Fibroblast of lung (primary cell): ENCODE results near the gene COL26A1. TPM values are rescaled to one million over a fixed set of nuclear protein-coding genes. Genes with fewer than 3 reads are reported as not detected.

Experiments used
- DNase-seq, 2 donors: peaks; one replicate each; pipeline versions ENCODE4 v3.0.0 to v3.0.0-alpha.2; 2010; ENCODE audit warnings: low read depth in 2 of 2
- H2AFZ ChIP-seq: 2 replicates; pipeline ENCODE4 v1.5.1; 2012; ENCODE audit warnings: low read length, control low read depth, inconsistent platforms
- H3K27ac ChIP-seq: 2 replicates; pipeline ENCODE4 v1.5.1; 2011; ENCODE audit warnings: low read length, control low read depth; ENCODE audit not compliant: insufficient read depth
- H3K27me3 ChIP-seq: 2 replicates; pipeline ENCODE4 v1.5.1; 2011; ENCODE audit warnings: mild to moderate bottlenecking, low read length; ENCODE audit not compliant: control insufficient read depth, insufficient read depth
- H3K36me3 ChIP-seq: 2 replicates; pipeline ENCODE4 v1.5.1; 2011; ENCODE audit warnings: low read length; ENCODE audit not compliant: control insufficient read depth, insufficient read depth
- H3K4me1 ChIP-seq: 2 replicates; pipeline ENCODE4 v1.5.1; 2011; ENCODE audit warnings: low read length; ENCODE audit not compliant: control insufficient read depth, insufficient read depth; ENCODE audit errors: extremely low read depth
- H3K4me2 ChIP-seq: 2 replicates; pipeline ENCODE4 v1.5.1; 2011; ENCODE audit warnings: low read length, control low read depth; ENCODE audit not compliant: insufficient read depth; ENCODE audit errors: extremely low read depth
- H3K4me3 ChIP-seq, 4 experiments: fragments of 200-600 bp in 1 of 4; sonication (generic) in 1 of 4; replicated peaks in 1 of 4; 2 replicates each; pipeline ENCODE4 v1.5.1; 2011 to 2016; ENCODE audit warnings: low read length in 4 of 4, low read depth in 3 of 4, mild to moderate bottlenecking in 3 of 4, control low read depth in 2 of 4, inconsistent platforms in 1 of 4, mixed read lengths in 1 of 4; ENCODE audit not compliant: insufficient read depth in 1 of 4; ENCODE audit errors: control extremely low read depth in 1 of 4
- H3K79me2 ChIP-seq: 2 replicates; pipeline ENCODE4 v1.5.1; 2012; ENCODE audit warnings: mild to moderate bottlenecking, low read length, inconsistent platforms; ENCODE audit not compliant: control insufficient read depth, insufficient read depth
- H3K9ac ChIP-seq: 2 replicates; pipeline ENCODE4 v1.5.1; 2011; ENCODE audit warnings: mild to moderate bottlenecking, low read length, control low read depth; ENCODE audit not compliant: insufficient read depth
- H3K9me3 ChIP-seq: 2 replicates; pipeline ENCODE4 v1.5.1; 2012; ENCODE audit warnings: low read depth, low read length; ENCODE audit not compliant: control insufficient read depth, insufficient read depth
- H4K20me1 ChIP-seq: 2 replicates; pipeline ENCODE4 v1.5.1; 2011; ENCODE audit warnings: low read length; ENCODE audit not compliant: control insufficient read depth, insufficient read depth; ENCODE audit errors: extremely low read depth
- EZH2 ChIP-seq: IDR thresholded peaks from 2 replicates; pipeline ENCODE4 v1.5.1; 2012; ENCODE audit warnings: low read length, control low read depth, mild to moderate bottlenecking; ENCODE audit errors: missing control alignments
- polyA plus RNA-seq, 2 donors: library from polyadenylated mRNA; depleted of rRNA in 1 of 2; stranded (reverse) in 1 of 2; unstranded in 1 of 2; fragments of >200 nt; gene quantifications; 2 replicates each; pipeline ENCODE4 v1.2.1, GENCODE V29; 2011 to 2012; ENCODE audit warnings: missing spikeins in 1 of 2
- total RNA-seq: library from RNA; depleted of rRNA; stranded (reverse); fragments of >200 nt; gene quantifications from 2 replicates; pipeline ENCODE4 v1.2.1, GENCODE V29; 2014
- TF ChIP-seq, protein P1 (sequence below), 2 donors: IDR thresholded peaks in 1 of 2; conservative IDR thresholded peaks in 1 of 2; 1 replicate in 1 of 2; 2 replicates in 1 of 2; pipeline ENCODE4 v1.5.1; 2011 to 2012; ENCODE audit warnings: low read length in 2 of 2, control low read depth in 1 of 2, inconsistent platforms in 1 of 2, low read depth in 1 of 2, mild to moderate bottlenecking in 1 of 2

Gene COL26A1
- total and polyA plus RNA-seq, 2 donors (not counting 1 experiment from before 2014, with no cell fraction given): 0.06 TPM; not detected in 1

GRCh38 chr7:101605611-101606497 is 243.2 kb downstream of the COL26A1 start:
- H3K9ac ChIP-seq: no peak overlapping the region
- no peaks in the 10 kb centered on the region for H3K4me1 ChIP-seq
- peaks cover 3% of the 10 kb centered on the region for H3K27me3 ChIP-seq
- no peak for TF ChIP-seq EZH2
- TF ChIP-seq, protein P1, sequence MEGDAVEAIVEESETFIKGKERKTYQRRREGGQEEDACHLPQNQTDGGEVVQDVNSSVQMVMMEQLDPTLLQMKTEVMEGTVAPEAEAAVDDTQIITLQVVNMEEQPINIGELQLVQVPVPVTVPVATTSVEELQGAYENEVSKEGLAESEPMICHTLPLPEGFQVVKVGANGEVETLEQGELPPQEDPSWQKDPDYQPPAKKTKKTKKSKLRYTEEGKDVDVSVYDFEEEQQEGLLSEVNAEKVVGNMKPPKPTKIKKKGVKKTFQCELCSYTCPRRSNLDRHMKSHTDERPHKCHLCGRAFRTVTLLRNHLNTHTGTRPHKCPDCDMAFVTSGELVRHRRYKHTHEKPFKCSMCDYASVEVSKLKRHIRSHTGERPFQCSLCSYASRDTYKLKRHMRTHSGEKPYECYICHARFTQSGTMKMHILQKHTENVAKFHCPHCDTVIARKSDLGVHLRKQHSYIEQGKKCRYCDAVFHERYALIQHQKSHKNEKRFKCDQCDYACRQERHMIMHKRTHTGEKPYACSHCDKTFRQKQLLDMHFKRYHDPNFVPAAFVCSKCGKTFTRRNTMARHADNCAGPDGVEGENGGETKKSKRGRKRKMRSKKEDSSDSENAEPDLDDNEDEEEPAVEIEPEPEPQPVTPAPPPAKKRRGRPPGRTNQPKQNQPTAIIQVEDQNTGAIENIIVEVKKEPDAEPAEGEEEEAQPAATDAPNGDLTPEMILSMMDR (conservative IDR thresholded peaks at IDR 0.05 in 1 of 2, IDR thresholded peaks at IDR 0.05 in 1 of 2; ENCODE audit: low read depth in 1 of 2, low read length in 2 of 2): no peak
- H3K36me3 ChIP-seq: no peaks in the 10 kb centered on the region
- H3K4me2 ChIP-seq: no peak overlapping the region
- no peak overlapping the region for H3K4me3 ChIP-seq
- no peaks in the 10 kb centered on the region for H4K20me1 ChIP-seq
- no peaks in the 10 kb centered on the region for H3K79me2 ChIP-seq
- H3K9me3 ChIP-seq: no peaks in the 10 kb centered on the region
- DNase-seq: no peak
- H2AFZ ChIP-seq: no peak overlapping the region
- H3K27ac ChIP-seq: no peak overlapping the region

DNA sequence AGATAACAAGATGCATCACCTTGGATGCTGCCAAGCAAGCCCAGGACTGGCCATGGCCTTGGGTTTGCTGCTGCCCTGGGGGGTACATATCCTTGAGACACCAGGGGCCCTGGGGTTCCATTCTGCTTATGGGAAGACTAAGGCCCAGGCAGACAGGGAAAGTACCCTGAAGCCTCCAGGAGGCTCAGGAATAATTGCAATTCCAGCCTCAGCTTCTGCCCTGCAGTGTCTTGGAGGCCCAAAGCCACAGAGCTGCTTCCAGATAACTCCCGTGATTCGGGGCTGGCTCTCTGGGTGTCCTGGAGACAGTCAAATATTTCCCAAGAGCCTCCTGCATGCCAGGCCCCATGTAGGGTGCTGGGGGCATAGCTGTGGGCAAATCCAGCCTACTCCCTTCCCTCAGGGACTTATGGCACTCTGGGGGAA is 243.8 kb downstream of the COL26A1 start:
- Histone ChIP-seq H3K9me3 (no peaks in the 10 kb centered on the region), H3K9ac (no peak overlapping the region), H3K79me2 (no peaks in the 10 kb centered on the region), H3K27me3 (peaks cover 3% of the 10 kb centered on the region), H3K27ac (no peak overlapping the region), H3K4me3 (no peak overlapping the region), H3K36me3 (no peaks in the 10 kb centered on the region), H3K4me2 (no peak overlapping the region), H4K20me1 (no peaks in the 10 kb centered on the region), H3K4me1 (no peaks in the 10 kb centered on the region), H2AFZ (no peak overlapping the region)
- TF ChIP-seq EZH2: no peak
- DNase-seq: no peak

Other genes with a start within 250 kb of the COL26A1 start
- 41.3 and 167 TPM in 2 replicates for gene SERPINE1, start 235.8 kb upstream of the COL26A1 start, total RNA-seq
- gene SERPINE1, start 235.8 kb upstream of the COL26A1 start, polyA plus RNA-seq: 679 and 1,153 TPM in 2 replicates
- 127 and 139 TPM in 2 replicates for gene AP1S1, start 208.4 kb upstream of the COL26A1 start, total RNA-seq
- 128 and 185 TPM in 2 replicates for gene AP1S1, start 208.4 kb upstream of the COL26A1 start, polyA plus RNA-seq
- gene VGF, start 197.3 kb upstream of the COL26A1 start, total RNA-seq: 0.26 and 0.66 TPM in 2 replicates
- 0.14 TPM in 1 of 2 replicates, not detected in the other for gene VGF, start 197.3 kb upstream of the COL26A1 start, polyA plus RNA-seq
- not detected in 2 replicates for gene NAT16, start 182.6 kb upstream of the COL26A1 start, total RNA-seq
- not detected in 2 replicates for gene NAT16, start 182.6 kb upstream of the COL26A1 start, polyA plus RNA-seq
- not detected in 2 replicates for gene MOGAT3, start 161.8 kb upstream of the COL26A1 start, total RNA-seq
- gene MOGAT3, start 161.8 kb upstream of the COL26A1 start, polyA plus RNA-seq: not detected in 2 replicates
- 52.4 and 89.0 TPM in 2 replicates for gene PLOD3, start 145.3 kb upstream of the COL26A1 start, total RNA-seq
- 86.0 and 106 TPM in 2 replicates for gene PLOD3, start 145.3 kb upstream of the COL26A1 start, polyA plus RNA-seq
- 62.1 and 62.9 TPM in 2 replicates for gene ZNHIT1, start 144.7 kb upstream of the COL26A1 start, total RNA-seq
- 33.9 and 36.6 TPM in 2 replicates for gene ZNHIT1, start 144.7 kb upstream of the COL26A1 start, polyA plus RNA-seq
- gene CLDN15, start 125.1 kb upstream of the COL26A1 start, total RNA-seq: 2.6 and 3.1 TPM in 2 replicates
- gene CLDN15, start 125.1 kb upstream of the COL26A1 start, polyA plus RNA-seq: 1.6 and 1.8 TPM in 2 replicates
- 148 and 169 TPM in 2 replicates for gene FIS1, start 117.8 kb upstream of the COL26A1 start, total RNA-seq
- gene FIS1, start 117.8 kb upstream of the COL26A1 start, polyA plus RNA-seq: 297 and 347 TPM in 2 replicates
- 19.8 and 22.9 TPM in 2 replicates for gene IFT22, start 41.1 kb upstream of the COL26A1 start, total RNA-seq
- 34.2 and 35.2 TPM in 2 replicates for gene IFT22, start 41.1 kb upstream of the COL26A1 start, polyA plus RNA-seq